Measurements from ENCODE around the gene ATP8A1. TPM values are rescaled to one million over a fixed set of nuclear protein-coding genes. Genes with fewer than 3 reads are reported as not detected.

The ATP8A1 gene
- total and polyA plus RNA-seq, 12 donors: 3.4 to 27.9 (median 17.5) TPM

GRCh38 chr4:42361456-42361855 lies 295.4 kb downstream of the ATP8A1 start:
- intact Hi-C loops (cut with DNase I): loop anchor here in 5 of 10 donors (10.0 kb wide), 4 partner anchors 67 to 163 kb away; no protein-coding TSS in a partner anchor
- WGBS, 2 donors: 78 to 89% methylated on average over 8 of the region's 8 CpGs
- Histone ChIP-seq H3K27me3 (peaks cover 0 to 4% (median 0%) of the 10 kb centered on the region in 7 donors), H3K4me1 (peaks cover 0 to 5% (median 0%) of the 10 kb centered on the region in 9 donors), H3K36me3 (no peaks in the 10 kb centered on the region), H3K4me3 (no peak overlapping the region), H3K9me3 (peaks cover 0 to 10% (median 0%) of the 10 kb centered on the region in 11 donors), H3K27ac (no peak overlapping the region)
- DNase-seq (no peak), ATAC-seq (no peak)
- TF ChIP-seq CTCF (IDR thresholded peaks at IDR 0.05): no peak

- Histone ChIP-seq H3K36me3 (no peaks in the 10 kb centered on the region), H3K4me1 (peaks cover 0 to 5% (median 0%) of the 10 kb centered on the region in 9 donors), H3K27ac (peak overlapping the region in 2 of 10 donors; percentile 15 to 34), H3K9me3 (peaks cover 0 to 10% (median 0%) of the 10 kb centered on the region in 11 donors), H3K27me3 (peaks cover 0 to 10% (median 0%) of the 10 kb centered on the region in 7 donors), H3K4me3 (peak overlapping the region in 4 of 10 donors; percentile 11 to 32 (median 29))
- no peak for ATAC-seq
- DNase-seq: no peak
- intact Hi-C loops (cut with DNase I): loop anchor here in 5 of 10 donors (10.0 kb wide), 4 partner anchors 65 to 165 kb away; no protein-coding TSS in a partner anchor
- WGBS, 2 donors: 52% methylated on average over 2 of the region's 2 CpGs
- no peak for TF ChIP-seq CTCF (IDR thresholded peaks at IDR 0.05)
Measured at GRCh38 chr4:42360256-42360669, 296.6 kb downstream of the ATP8A1 start.

GRCh38 chr4:42359711-42360110 lies 297.2 kb downstream of the ATP8A1 start:
- H3K4me1 ChIP-seq: peaks cover 0 to 5% (median 0%) of the 10 kb centered on the region in 9 donors
- ATAC-seq (no peak), DNase-seq (no peak)
- intact Hi-C loops (cut with DNase I): loop anchor here in 5 of 10 donors (10.0 kb wide), 4 partner anchors 65 to 165 kb away; no protein-coding TSS in a partner anchor
- TF ChIP-seq CTCF (IDR thresholded peaks at IDR 0.05): no peak
- 51 to 67% methylated on average over 5 of the region's 5 CpGs for WGBS, 2 donors
- peak overlapping the region in 2 of 10 donors; percentile 15 to 34 for H3K27ac ChIP-seq
- H3K36me3 ChIP-seq: no peaks in the 10 kb centered on the region
- peaks cover 0 to 10% (median 0%) of the 10 kb centered on the region in 11 donors for H3K9me3 ChIP-seq
- H3K27me3 ChIP-seq: peaks cover 0 to 16% (median 0%) of the 10 kb centered on the region in 7 donors
- H3K4me3 ChIP-seq: peak overlapping the region in 6 of 10 donors; percentile 7 to 32 (median 23)

Other genes starting within 250 kb of the ATP8A1 start
- gene GRXCR1, start 235.6 kb upstream of the ATP8A1 start, total RNA-seq: not detected
- gene GRXCR1, start 235.6 kb upstream of the ATP8A1 start, polyA plus RNA-seq: not detected